SU-DHL-6 (cell line): ENCODE data around the gene SRL.

Source experiments
- EZH2phosphoT487 ChIP-seq: fragments of 200-600 bp; sonication (generic), shearing (Covaris generic); conservative IDR thresholded peaks from 2 replicates; pipeline ENCODE4 v1.6.1; 2018; ENCODE audit warnings: mild to moderate bottlenecking, antibody characterized with exemption, low read length, moderate library complexity, mixed read lengths
- TF ChIP-seq, protein P1 (sequence below): fragments of 200-600 bp; sonication (generic); IDR thresholded peaks from one replicate; pipeline ENCODE4 v1.5.1; 2017; ENCODE audit warnings: antibody characterized with exemption, mild to moderate bottlenecking, low read length, moderate library complexity; ENCODE audit not compliant: insufficient read depth, poor library complexity, severe bottlenecking

DNA sequence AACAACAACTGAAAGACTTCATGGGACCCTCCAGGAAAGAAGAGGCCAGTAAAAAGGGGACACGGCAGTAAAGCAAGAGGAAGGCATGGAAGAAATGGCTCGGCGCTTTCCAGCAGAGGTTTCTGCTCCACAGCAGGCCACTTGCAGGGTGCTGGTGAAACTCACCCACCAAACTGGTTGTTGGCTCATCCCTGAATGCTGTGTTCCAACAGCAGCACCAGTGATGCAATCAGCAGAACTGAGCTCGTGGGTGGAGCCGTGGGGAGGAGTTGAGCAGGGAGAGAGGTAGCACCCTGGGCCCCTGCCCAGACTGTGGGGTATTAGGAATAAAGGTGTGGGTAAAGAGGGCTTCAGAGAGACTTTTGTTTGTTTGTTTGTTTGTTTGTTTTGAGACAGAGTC lies 62.9 kb downstream of the SRL start:
- TF ChIP-seq, protein P1, sequence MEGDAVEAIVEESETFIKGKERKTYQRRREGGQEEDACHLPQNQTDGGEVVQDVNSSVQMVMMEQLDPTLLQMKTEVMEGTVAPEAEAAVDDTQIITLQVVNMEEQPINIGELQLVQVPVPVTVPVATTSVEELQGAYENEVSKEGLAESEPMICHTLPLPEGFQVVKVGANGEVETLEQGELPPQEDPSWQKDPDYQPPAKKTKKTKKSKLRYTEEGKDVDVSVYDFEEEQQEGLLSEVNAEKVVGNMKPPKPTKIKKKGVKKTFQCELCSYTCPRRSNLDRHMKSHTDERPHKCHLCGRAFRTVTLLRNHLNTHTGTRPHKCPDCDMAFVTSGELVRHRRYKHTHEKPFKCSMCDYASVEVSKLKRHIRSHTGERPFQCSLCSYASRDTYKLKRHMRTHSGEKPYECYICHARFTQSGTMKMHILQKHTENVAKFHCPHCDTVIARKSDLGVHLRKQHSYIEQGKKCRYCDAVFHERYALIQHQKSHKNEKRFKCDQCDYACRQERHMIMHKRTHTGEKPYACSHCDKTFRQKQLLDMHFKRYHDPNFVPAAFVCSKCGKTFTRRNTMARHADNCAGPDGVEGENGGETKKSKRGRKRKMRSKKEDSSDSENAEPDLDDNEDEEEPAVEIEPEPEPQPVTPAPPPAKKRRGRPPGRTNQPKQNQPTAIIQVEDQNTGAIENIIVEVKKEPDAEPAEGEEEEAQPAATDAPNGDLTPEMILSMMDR: no peak
- TF ChIP-seq EZH2phosphoT487: no peak
